T-helper 2 cell treated with Interferon-gamma antibody and Interleukin-4, amounts not matched to agents 5 μg/mL and 100 μg/mL, for 36 hours (primary cell): ENCODE data around the gene INTS7.
A peak's percentile ranks its signal among the peaks of the same experiment; 100 is the strongest.

Source experiments
- DNase-seq: peaks from one replicate; pipeline ENCODE4 v3.0.0; 2021; ENCODE audit warnings: low spot score
- H3K27ac Mint-ChIP-seq: one replicate; pipeline ENCODE4 v1.8.0; 2021; ENCODE audit warnings: mild to moderate bottlenecking, mixed read lengths
- H3K27me3 Mint-ChIP-seq: one replicate; pipeline ENCODE4 v1.8.0; 2021; ENCODE audit warnings: low read depth, mixed read lengths
- H3K36me3 Mint-ChIP-seq: one replicate; pipeline ENCODE4 v1.8.0; 2021; ENCODE audit warnings: low read depth, mixed read lengths
- H3K4me1 Mint-ChIP-seq: one replicate; pipeline ENCODE4 v1.8.0; 2021; ENCODE audit warnings: low read depth, mixed read lengths
- H3K4me3 Mint-ChIP-seq: one replicate; pipeline ENCODE4 v1.8.0; 2022; ENCODE audit warnings: mild to moderate bottlenecking, moderate library complexity, mixed read lengths
- H3K9me3 Mint-ChIP-seq: one replicate; pipeline ENCODE4 v1.8.0; 2021; ENCODE audit warnings: mixed read lengths

INTS7 gene

GRCh38 chr1:212035123-212035834 lies at the start of gene INTS7, which contains the start of gene DTL:
Gene INTS7 (minus strand): TSS chr1:212035557. CDS start chr1:212035437, 120 bp downstream.
Gene DTL (plus strand): TSS chr1:212035748. CDS start chr1:212035891, 143 bp downstream.
- Mint-ChIP-seq H3K36me3 (peaks cover 42% of the 10 kb centered on the region), H3K9me3 (no peaks in the 10 kb centered on the region), H3K27me3 (peaks cover 2% of the 10 kb centered on the region), H3K4me1 (peaks cover 57% of the 10 kb centered on the region), H3K27ac (peak within 1 kb of the TSS; percentile 91), H3K4me3 (peak within 1 kb of the TSS; percentile 98)
- peak; percentile 99 for DNase-seq

GRCh38 chr1:212082765-212083406 lies 47.5 kb upstream of the INTS7 start:
- Mint-ChIP-seq H3K4me1 (peaks cover 3% of the 10 kb centered on the region), H3K36me3 (peaks cover 41% of the 10 kb centered on the region), H3K27me3 (no peaks in the 10 kb centered on the region), H3K9me3 (no peaks in the 10 kb centered on the region), H3K27ac (no peak overlapping the region), H3K4me3 (no peak overlapping the region)
- DNase-seq: no peak

- Mint-ChIP-seq H3K4me3 (no peak overlapping the region), H3K27ac (no peak overlapping the region), H3K36me3 (peaks cover 41% of the 10 kb centered on the region), H3K27me3 (no peaks in the 10 kb centered on the region), H3K4me1 (peaks cover 3% of the 10 kb centered on the region), H3K9me3 (no peaks in the 10 kb centered on the region)
- DNase-seq: no peak
These were observed 43.5 kb upstream of the INTS7 start for GRCh38 chr1:212078826-212079225.

GRCh38 chr1:212077028-212077427 lies 41.7 kb upstream of the INTS7 start:
- H3K36me3 Mint-ChIP-seq: peaks cover 49% of the 10 kb centered on the region
- H3K4me3 Mint-ChIP-seq: no peak overlapping the region

GRCh38 chr1:212074856-212075255 lies 39.5 kb upstream of the INTS7 start:
- DNase-seq: no peak
- Mint-ChIP-seq H3K9me3 (no peaks in the 10 kb centered on the region), H3K4me1 (peaks cover 7% of the 10 kb centered on the region), H3K27me3 (no peaks in the 10 kb centered on the region), H3K36me3 (peaks cover 59% of the 10 kb centered on the region), H3K4me3 (no peak overlapping the region), H3K27ac (no peak overlapping the region)

More at GRCh38 chr1:212077028-212077427, 41.7 kb upstream of the INTS7 start:
- DNase-seq: no peak
- H3K9me3 Mint-ChIP-seq: no peaks in the 10 kb centered on the region
- no peak overlapping the region for H3K27ac Mint-ChIP-seq
- peaks cover 4% of the 10 kb centered on the region for H3K4me1 Mint-ChIP-seq
- H3K27me3 Mint-ChIP-seq: no peaks in the 10 kb centered on the region

- H3K36me3 Mint-ChIP-seq: peaks cover 56% of the 10 kb centered on the region
- H3K4me1 Mint-ChIP-seq: peaks cover 7% of the 10 kb centered on the region
- H3K27me3 Mint-ChIP-seq: no peaks in the 10 kb centered on the region
- no peak for DNase-seq
- H3K4me3 Mint-ChIP-seq: no peak overlapping the region
- no peak overlapping the region for H3K27ac Mint-ChIP-seq
- no peaks in the 10 kb centered on the region for H3K9me3 Mint-ChIP-seq
These were observed 39.0 kb upstream of the INTS7 start for GRCh38 chr1:212074313-212074712.

- Mint-ChIP-seq H3K4me1 (peaks cover 7% of the 10 kb centered on the region), H3K36me3 (peaks cover 57% of the 10 kb centered on the region), H3K4me3 (no peak overlapping the region), H3K9me3 (no peaks in the 10 kb centered on the region), H3K27me3 (no peaks in the 10 kb centered on the region), H3K27ac (no peak overlapping the region)
- no peak for DNase-seq
These were observed 38.1 kb upstream of the INTS7 start for GRCh38 chr1:212073490-212073889.

- H3K4me3 Mint-ChIP-seq: no peak overlapping the region
- no peak for DNase-seq
- peaks cover 62% of the 10 kb centered on the region for H3K36me3 Mint-ChIP-seq
- H3K4me1 Mint-ChIP-seq: peaks cover 7% of the 10 kb centered on the region
- no peaks in the 10 kb centered on the region for H3K27me3 Mint-ChIP-seq
- no peaks in the 10 kb centered on the region for H3K9me3 Mint-ChIP-seq
- H3K27ac Mint-ChIP-seq: no peak overlapping the region
These were observed 36.7 kb upstream of the INTS7 start for GRCh38 chr1:212072047-212072446.

GRCh38 chr1:212070720-212071302 lies 35.5 kb upstream of the INTS7 start:
- Mint-ChIP-seq H3K36me3 (peaks cover 62% of the 10 kb centered on the region), H3K4me1 (peaks cover 7% of the 10 kb centered on the region), H3K9me3 (no peaks in the 10 kb centered on the region), H3K27ac (no peak overlapping the region), H3K27me3 (no peaks in the 10 kb centered on the region), H3K4me3 (no peak overlapping the region)
- no peak for DNase-seq

GRCh38 chr1:212067787-212068186 lies 32.4 kb upstream of the INTS7 start:
- Mint-ChIP-seq H3K4me1 (peaks cover 6% of the 10 kb centered on the region), H3K27ac (no peak overlapping the region), H3K4me3 (no peak overlapping the region), H3K9me3 (no peaks in the 10 kb centered on the region), H3K36me3 (peaks cover 56% of the 10 kb centered on the region), H3K27me3 (no peaks in the 10 kb centered on the region)
- DNase-seq: no peak

GRCh38 chr1:212062832-212063438 lies 27.6 kb upstream of the INTS7 start:
- Mint-ChIP-seq H3K4me3 (no peak overlapping the region), H3K27me3 (no peaks in the 10 kb centered on the region), H3K4me1 (peaks cover 5% of the 10 kb centered on the region), H3K9me3 (peaks cover 7% of the 10 kb centered on the region), H3K27ac (no peak overlapping the region), H3K36me3 (peaks cover 54% of the 10 kb centered on the region)
- DNase-seq: no peak

GRCh38 chr1:212060632-212061472 lies 25.5 kb upstream of the INTS7 start:
- Mint-ChIP-seq H3K27ac (peak overlapping the region; percentile 15), H3K9me3 (peaks cover 27% of the 10 kb centered on the region), H3K27me3 (no peaks in the 10 kb centered on the region), H3K4me1 (peaks cover 11% of the 10 kb centered on the region), H3K36me3 (peaks cover 57% of the 10 kb centered on the region), H3K4me3 (no peak overlapping the region)
- DNase-seq: no peak

- H3K36me3 Mint-ChIP-seq: peaks cover 92% of the 10 kb centered on the region
- H3K9me3 Mint-ChIP-seq: peaks cover 30% of the 10 kb centered on the region
- H3K4me1 Mint-ChIP-seq: peaks cover 24% of the 10 kb centered on the region
- no peak overlapping the region for H3K27ac Mint-ChIP-seq
- no peaks in the 10 kb centered on the region for H3K27me3 Mint-ChIP-seq
- H3K4me3 Mint-ChIP-seq: no peak overlapping the region
- DNase-seq: no peak
These were observed 20.0 kb upstream of the INTS7 start for GRCh38 chr1:212055333-212055732.
